Keratinocyte (primary cell): ENCODE data around the gene SCD5. TPM values are rescaled to one million over a fixed set of nuclear protein-coding genes. Genes with fewer than 3 reads are reported as not detected.

ENCODE experiments used
- DNase-seq: peaks from one replicate; pipeline ENCODE4 v3.0.0-alpha.2; 2011; ENCODE audit warnings: low read depth, missing footprints, low spot score
- FAIRE-seq: peaks from 2 replicates; lab custom pipeline; 2011; peaks lifted over from hg19 to GRCh38; lab: Jason Lieb, UNC
- H2AFZ ChIP-seq: 2 replicates; pipeline ENCODE4 v1.6.0; 2012; ENCODE audit warnings: low read length, control low read depth, inconsistent platforms; ENCODE audit not compliant: control insufficient read depth
- H3K27ac ChIP-seq: 2 replicates; pipeline ENCODE4 v1.5.1; 2011; ENCODE audit warnings: low read length; ENCODE audit not compliant: control insufficient read depth, insufficient read depth
- H3K27me3 ChIP-seq: 3 replicates; pipeline ENCODE4 v1.6.0; 2011; ENCODE audit warnings: low read length; ENCODE audit not compliant: control insufficient read depth, insufficient read depth; ENCODE audit errors: extremely low read depth
- H3K36me3 ChIP-seq, 2 experiments: 2 replicates in 1 of 2; 3 replicates in 1 of 2; pipeline ENCODE4 v1.5.1; 2011; ENCODE audit warnings: low read length in 2 of 2, mild to moderate bottlenecking in 1 of 2; ENCODE audit not compliant: control insufficient read depth in 2 of 2, insufficient read depth in 2 of 2; ENCODE audit errors: extremely low read depth in 1 of 2
- H3K4me1 ChIP-seq: 3 replicates; pipeline ENCODE4 v1.5.1; 2011; ENCODE audit warnings: low read length; ENCODE audit not compliant: control insufficient read depth, insufficient read depth; ENCODE audit errors: extremely low read depth
- H3K4me2 ChIP-seq: 3 replicates; pipeline ENCODE4 v1.6.0; 2011; ENCODE audit warnings: low read depth, low read length; ENCODE audit not compliant: control insufficient read depth, insufficient read depth; ENCODE audit errors: extremely low read depth
- H3K4me3 ChIP-seq, 3 experiments: fragments of 200-600 bp in 1 of 3; sonication (generic) in 1 of 3; 2 replicates in 2 of 3; 3 replicates in 1 of 3; pipeline ENCODE4 v1.5.1; 2011 to 2016; ENCODE audit warnings: low read length in 3 of 3, mild to moderate bottlenecking in 3 of 3, control low read depth in 2 of 3, inconsistent platforms in 1 of 3, low read depth in 1 of 3, mixed read lengths in 1 of 3, mixed run types in 1 of 3, moderate library complexity in 1 of 3; ENCODE audit not compliant: control insufficient read depth in 2 of 3, insufficient read depth in 2 of 3; ENCODE audit errors: extremely low read depth in 1 of 3
- H3K79me2 ChIP-seq: 2 replicates; pipeline ENCODE4 v1.6.0; 2012; ENCODE audit warnings: low read length; ENCODE audit not compliant: control insufficient read depth, insufficient read depth
- H3K9ac ChIP-seq: 3 replicates; pipeline ENCODE4 v1.6.0; 2011; ENCODE audit warnings: low read length; ENCODE audit not compliant: control insufficient read depth, insufficient read depth; ENCODE audit errors: extremely low read depth
- H3K9me1 ChIP-seq: 3 replicates; pipeline ENCODE4 v1.6.0; 2011; ENCODE audit warnings: low read length; ENCODE audit not compliant: control insufficient read depth, insufficient read depth; ENCODE audit errors: extremely low read depth
- H3K9me3 ChIP-seq: 2 replicates; pipeline ENCODE4 v1.5.1; 2012; ENCODE audit warnings: low read depth, low read length; ENCODE audit not compliant: control insufficient read depth
- H4K20me1 ChIP-seq: 3 replicates; pipeline ENCODE4 v1.6.0; 2011; ENCODE audit warnings: low read length; ENCODE audit not compliant: control insufficient read depth, insufficient read depth; ENCODE audit errors: extremely low read depth
- CTCF ChIP-seq, 3 experiments: IDR thresholded peaks in 1 of 3; conservative IDR thresholded peaks in 1 of 3; optimal IDR thresholded peaks in 1 of 3; 2 replicates in 2 of 3; 3 replicates in 1 of 3; pipeline versions ENCODE3 to v1.5.1; 2011; ENCODE audit warnings: low read length in 3 of 3, mild to moderate bottlenecking in 3 of 3, moderate library complexity in 2 of 3, control low read depth in 1 of 3, inconsistent platforms in 1 of 3; ENCODE audit not compliant: insufficient read depth in 2 of 3; ENCODE audit errors: extremely low read depth in 1 of 3
- EZH2 ChIP-seq: IDR thresholded peaks from one replicate; pipeline ENCODE4 v1.6.1; 2012; ENCODE audit warnings: inconsistent platforms, mild to moderate bottlenecking, low read length, moderate library complexity
- dilution Hi-C: fragments of 300-500 bp; cut with MboI; formaldehyde crosslinking; loops from one replicate; pipeline ENCODE4 v1.7.0; 2020; ENCODE audit warnings: low sequenced_read_pairs; ENCODE audit not compliant: extremely low pct_ligation_motif_present
- polyA plus RNA-seq, 5 experiments: library from polyadenylated mRNA; depleted of rRNA in 3 of 5; stranded (reverse) in 3 of 5; stranded (forward) in 1 of 5; unstranded in 1 of 5; fragments of >200 nt; gene quantifications; 1 replicate in 1 of 5; 2 replicates in 3 of 5; 3 replicates in 1 of 5; pipeline versions ENCODE4 v1.2.1 to v1.2.3, GENCODE V29; 2011 to 2012; ENCODE audit warnings: missing spikeins in 2 of 5, low read depth in 1 of 5, low replicate concordance in 1 of 5

The SCD5 gene
- polyA plus RNA-seq, 1 donor (not counting 4 experiments of a cell fraction or from before 2014, with no cell fraction given): 39.4 TPM

- dilution Hi-C loops: no loop called here
- FAIRE-seq: no peak
- H2AFZ ChIP-seq: no peak overlapping the region
These were observed 180.4 kb downstream of the SCD5 start for GRCh38 chr4:82618103-82618720.

GRCh38 chr4:82614838-82615449 lies 183.7 kb downstream of the SCD5 start:
- H3K4me3 ChIP-seq: no peak overlapping the region
- H3K36me3 ChIP-seq: no peaks in the 10 kb centered on the region
- no peak overlapping the region for H2AFZ ChIP-seq
- DNase-seq (no peak), FAIRE-seq (no peak)
- H3K27me3 ChIP-seq: peaks cover 3% of the 10 kb centered on the region
- no peaks in the 10 kb centered on the region for H3K9me1 ChIP-seq
- no peak for TF ChIP-seq CTCF (optimal IDR thresholded peaks at IDR 0.05 in 1 of 3, IDR thresholded peaks at IDR 0.05 in 1 of 3, conservative IDR thresholded peaks at IDR 0.05 in 1 of 3; ENCODE audit: extremely low read depth in 1 of 3, insufficient read depth in 2 of 3, low read length in 3 of 3)
- TF ChIP-seq EZH2: no peak
- H4K20me1 ChIP-seq: no peaks in the 10 kb centered on the region
- H3K9ac ChIP-seq: no peak overlapping the region
- no peaks in the 10 kb centered on the region for H3K9me3 ChIP-seq
- no peaks in the 10 kb centered on the region for H3K79me2 ChIP-seq
- H3K27ac ChIP-seq: no peak overlapping the region
- dilution Hi-C loops: no loop called here
- H3K4me2 ChIP-seq: no peak overlapping the region
- no peaks in the 10 kb centered on the region for H3K4me1 ChIP-seq

More at GRCh38 chr4:82618103-82618720, 180.4 kb downstream of the SCD5 start:
- Histone ChIP-seq H3K9me3 (no peaks in the 10 kb centered on the region), H4K20me1 (no peaks in the 10 kb centered on the region), H3K4me3 (no peak overlapping the region), H3K4me1 (no peaks in the 10 kb centered on the region), H3K79me2 (no peaks in the 10 kb centered on the region), H3K27me3 (peaks cover 2% of the 10 kb centered on the region), H3K9ac (no peak overlapping the region), H3K27ac (no peak overlapping the region), H3K36me3 (no peaks in the 10 kb centered on the region), H3K4me2 (no peak overlapping the region), H3K9me1 (no peaks in the 10 kb centered on the region)
- DNase-seq: no peak
- TF ChIP-seq CTCF (optimal IDR thresholded peaks at IDR 0.05 in 1 of 3, IDR thresholded peaks at IDR 0.05 in 1 of 3, conservative IDR thresholded peaks at IDR 0.05 in 1 of 3; ENCODE audit: extremely low read depth in 1 of 3, insufficient read depth in 2 of 3, low read length in 3 of 3): no peak
- TF ChIP-seq EZH2: no peak
